Subcutaneous adipose tissue (tissue), 4 donors: ENCODE data around the gene PACSIN2. TPM values are rescaled to one million over a fixed set of nuclear protein-coding genes. Genes with fewer than 3 reads are reported as not detected.

ENCODE experiments used
- CTCF ChIP-seq: fragments of 450-650 bp; IDR thresholded peaks from one replicate; pipeline ENCODE4 v1.5.1; 2016; ENCODE audit warnings: low read depth, mild to moderate bottlenecking, control low read depth, antibody characterized with exemption, moderate library complexity
- total RNA-seq, 4 donors: library from RNA; depleted of rRNA; stranded (reverse); fragments of >200 nt; gene quantifications; one replicate each; pipeline ENCODE4 v1.1.0, GENCODE V29; 2016

Gene PACSIN2
- total RNA-seq, 4 donors from 2014 or later = 36.5 to 45.8 (median 39.9) TPM

- no peak for TF ChIP-seq CTCF
Measured at GRCh38 chr22:42848941-42849550, 165.9 kb downstream of the PACSIN2 start.

GRCh38 chr22:42847110-42847509 lies 167.8 kb downstream of the PACSIN2 start:
- TF ChIP-seq CTCF = no peak

- TF ChIP-seq CTCF = no peak
Measured at GRCh38 chr22:42844756-42845155, 170.2 kb downstream of the PACSIN2 start.

- TF ChIP-seq CTCF = no peak
Measured at GRCh38 chr22:42842658-42843370, 172.1 kb downstream of the PACSIN2 start.

GRCh38 chr22:42841444-42841843 lies 173.5 kb downstream of the PACSIN2 start:
- no peak for TF ChIP-seq CTCF

GRCh38 chr22:42837556-42837955 lies 177.4 kb downstream of the PACSIN2 start:
- no peak for TF ChIP-seq CTCF

- TF ChIP-seq CTCF = no peak
Measured at GRCh38 chr22:42836026-42836425, 178.9 kb downstream of the PACSIN2 start.
